HG03039 (cell line): ENCODE data around the gene KLF1.

Experiments
- ATAC-seq: cut with Tn5 transposase; IDR thresholded peaks from one replicate; pipeline ENCODE4 v1.9.1; 2021; ENCODE audit warnings: mild to moderate bottlenecking, moderate library complexity; ENCODE audit not compliant: unreplicated experiment

The KLF1 gene

GRCh38 chr19:12838886-12839756, 47.9 kb downstream of the KLF1 start:
- ATAC-seq, result no peak

- no peak for ATAC-seq
Measured at GRCh38 chr19:12838182-12838885, 48.7 kb downstream of the KLF1 start, which contains the start of gene MAST1. Gene MAST1 (plus strand): TSS chr19:12838515. CDS start chr19:12838573, 58 bp downstream.

GRCh38 chr19:12837225-12837624, 49.8 kb downstream of the KLF1 start:
- no peak for ATAC-seq

GRCh38 chr19:12836529-12836863, 50.5 kb downstream of the KLF1 start:
- no peak for ATAC-seq

- no peak for ATAC-seq
Measured at GRCh38 chr19:12834976-12835757, 51.8 kb downstream of the KLF1 start.

GRCh38 chr19:12834566-12834943, 52.4 kb downstream of the KLF1 start, which contains the start of gene RTBDN:
Gene RTBDN (minus strand): TSS chr19:12834579. CDS start chr19:12829979, 4,600 bp downstream.
- no peak for ATAC-seq
